Spleen (tissue), 7 donors: Measurements from ENCODE around the gene AARS1.

Experiments used
- POLR2A ChIP-seq, 3 donors: fragments of 450-650 bp; IDR thresholded peaks; one replicate each; pipeline ENCODE4 v1.5.1; 2017; ENCODE audit warnings: antibody characterized with exemption in 3 of 3, mild to moderate bottlenecking in 1 of 3
- POLR2AphosphoS5 ChIP-seq, 3 donors: sonication (generic); formaldehyde crosslinking; IDR thresholded peaks; one replicate each; pipeline ENCODE4 v1.5.1; 2017; ENCODE audit warnings: antibody characterized with exemption in 3 of 3
- TF ChIP-seq, protein P1 (sequence below), 11 experiments: fragments of 200-600 bp in 7 of 11; fragments of 450-650 bp in 4 of 11; sonication (generic) in 4 of 11; IDR thresholded peaks in 8 of 11; conservative IDR thresholded peaks in 3 of 11; 1 replicate in 7 of 11; 2 replicates in 4 of 11; pipeline versions ENCODE4 v1.4.0 to v1.8.0; 2016 to 2021; ENCODE audit warnings: antibody characterized with exemption in 11 of 11, inconsistent platforms in 4 of 11, mild to moderate bottlenecking in 1 of 11
- donor health status: DM: no; HTN: no; CAD: no; lungs with moderate emphysema.
- donor health status: DM: no; HTN: no; CAD: no.
- donor health status: DM: no; HTN: no; CAD: no.

GRCh38 chr16:70290949-70291519 is 1.7 kb upstream of the AARS1 start:
- TF ChIP-seq, protein P1, sequence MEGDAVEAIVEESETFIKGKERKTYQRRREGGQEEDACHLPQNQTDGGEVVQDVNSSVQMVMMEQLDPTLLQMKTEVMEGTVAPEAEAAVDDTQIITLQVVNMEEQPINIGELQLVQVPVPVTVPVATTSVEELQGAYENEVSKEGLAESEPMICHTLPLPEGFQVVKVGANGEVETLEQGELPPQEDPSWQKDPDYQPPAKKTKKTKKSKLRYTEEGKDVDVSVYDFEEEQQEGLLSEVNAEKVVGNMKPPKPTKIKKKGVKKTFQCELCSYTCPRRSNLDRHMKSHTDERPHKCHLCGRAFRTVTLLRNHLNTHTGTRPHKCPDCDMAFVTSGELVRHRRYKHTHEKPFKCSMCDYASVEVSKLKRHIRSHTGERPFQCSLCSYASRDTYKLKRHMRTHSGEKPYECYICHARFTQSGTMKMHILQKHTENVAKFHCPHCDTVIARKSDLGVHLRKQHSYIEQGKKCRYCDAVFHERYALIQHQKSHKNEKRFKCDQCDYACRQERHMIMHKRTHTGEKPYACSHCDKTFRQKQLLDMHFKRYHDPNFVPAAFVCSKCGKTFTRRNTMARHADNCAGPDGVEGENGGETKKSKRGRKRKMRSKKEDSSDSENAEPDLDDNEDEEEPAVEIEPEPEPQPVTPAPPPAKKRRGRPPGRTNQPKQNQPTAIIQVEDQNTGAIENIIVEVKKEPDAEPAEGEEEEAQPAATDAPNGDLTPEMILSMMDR (IDR thresholded peaks at IDR 0.05 in 8 of 11, conservative IDR thresholded peaks at IDR 0.05 in 3 of 11), result no peak
- TF ChIP-seq POLR2AphosphoS5 (IDR thresholded peaks at IDR 0.05), result no peak
- TF ChIP-seq POLR2A (IDR thresholded peaks at IDR 0.05), result no peak
